A673 (cell line): ENCODE data around the gene KIF9. TPM values are rescaled to one million over a fixed set of nuclear protein-coding genes. Genes with fewer than 3 reads are reported as not detected.
"Not testable (repeated sequence)": the region's sequence is repeated elsewhere in the genome, so short reads cannot be mapped to it uniquely, and the experiment has no call there.

ENCODE experiments used
- BruUV-seq: library from RNA; stranded (reverse); fragments of 400-500 nt; replicated peaks from 2 replicates; lab custom pipeline; 2021; lab: Mats Ljungman, UMichigan
- CTCF ChIA-PET: fragments of 300-600 bp; sonication (Branson Sonifier 250); formaldehyde crosslinking; loops from one replicate; lab custom pipeline; 2022; ENCODE audit warnings: antibody characterized with exemption; lab: Charles Lee
- POLR2A ChIA-PET: fragments of 300-600 bp; sonication (Branson Sonifier 250); formaldehyde crosslinking; loops from one replicate; lab custom pipeline; 2022; ENCODE audit warnings: antibody characterized with exemption; ENCODE audit not compliant: low non-redundant PET; lab: Charles Lee
- DNase-seq: peaks from one replicate; pipeline ENCODE4 v3.0.0-alpha.2; 2015; ENCODE audit warnings: low spot score
- H3K27ac ChIP-seq: fragments of 200-600 bp; sonication (generic); 2 replicates; pipeline ENCODE4 v1.5.1; 2016; ENCODE audit warnings: mixed run types, low read depth, mild to moderate bottlenecking, mixed read lengths, antibody characterized with exemption, low read length; ENCODE audit not compliant: poor library complexity, severe bottlenecking
- H3K27me3 ChIP-seq: fragments of 200-600 bp; sonication (generic); replicated peaks from 2 replicates; pipeline ENCODE4 v1.6.1; 2017; ENCODE audit warnings: mixed run types, low read depth, mild to moderate bottlenecking, mixed read lengths, antibody characterized with exemption, low read length; ENCODE audit not compliant: insufficient read depth, poor library complexity
- H3K36me3 ChIP-seq: fragments of 200-600 bp; sonication (generic); 2 replicates; pipeline ENCODE4 v1.6.1; 2016; ENCODE audit warnings: mixed run types, mild to moderate bottlenecking, mixed read lengths, antibody characterized with exemption, low read length; ENCODE audit not compliant: insufficient read depth, poor library complexity, severe bottlenecking
- H3K4me1 ChIP-seq: fragments of 200-600 bp; sonication (generic); 2 replicates; pipeline ENCODE4 v1.6.1; 2017; ENCODE audit warnings: mixed run types, mild to moderate bottlenecking, mixed read lengths, antibody characterized with exemption, low read length; ENCODE audit not compliant: insufficient read depth, poor library complexity, severe bottlenecking
- H3K4me3 ChIP-seq: fragments of 200-600 bp; sonication (generic); 2 replicates; pipeline ENCODE4 v1.5.1; 2016; ENCODE audit warnings: low read depth, mixed run types, mild to moderate bottlenecking, mixed read lengths, low read length; ENCODE audit not compliant: poor library complexity, severe bottlenecking
- H3K9me3 ChIP-seq: fragments of 200-600 bp; sonication (generic); 2 replicates; pipeline ENCODE4 v1.6.1; 2016; ENCODE audit warnings: mixed run types, low read depth, mild to moderate bottlenecking, mixed read lengths, antibody characterized with exemption, low read length; ENCODE audit not compliant: poor library complexity, severe bottlenecking
- EZH2 ChIP-seq: fragments of 200-600 bp; sonication (generic); IDR thresholded peaks from 2 replicates; pipeline ENCODE4 v1.6.1; 2017; ENCODE audit warnings: borderline replicate concordance, low read depth, mild to moderate bottlenecking, mixed read lengths, antibody characterized with exemption, low read length; ENCODE audit not compliant: poor library complexity, severe bottlenecking
- intact Hi-C: fragments of 100-400 bp; cut with micrococcal nuclease; formaldehyde crosslinking; loops from one replicate; pipeline ENCODE4 v1.10.0; 2022; ENCODE audit not compliant: unreplicated experiment
- total RNA-seq: library from RNA; stranded (reverse); gene quantifications from 2 replicates; pipeline ENCODE4 v1.2.3, GENCODE V29; 2021
- TF ChIP-seq, protein P1 (sequence below): fragments of 300-800, 200-600 bp; sonication (generic); conservative IDR thresholded peaks from 2 replicates; pipeline ENCODE4 v1.5.1; 2017; ENCODE audit warnings: low read depth, mild to moderate bottlenecking, antibody characterized with exemption, low read length, moderate library complexity, mixed read lengths

KIF9 gene
- total RNA-seq, 1 experiment from 2014 or later, result 4.7 TPM

DNA sequence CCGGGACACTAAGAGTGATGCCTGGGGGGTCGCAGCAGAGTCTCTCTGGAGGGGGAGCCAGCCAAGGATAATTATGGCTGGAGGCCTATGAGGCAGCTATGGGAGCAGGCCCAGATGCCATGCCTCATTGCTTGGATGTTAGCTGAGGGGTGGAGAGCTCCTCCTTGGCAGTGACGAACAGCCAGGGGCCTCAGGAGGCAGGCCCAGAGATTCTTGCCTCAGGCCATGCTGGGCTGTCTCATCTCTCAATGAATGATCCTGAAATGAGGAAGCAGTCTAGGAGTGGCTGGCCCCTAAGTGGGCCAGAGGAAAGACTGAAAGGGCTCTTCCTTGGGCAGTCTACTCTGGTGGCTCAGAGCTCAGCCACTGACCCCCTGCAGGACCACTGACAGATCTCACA lies 21.3 kb downstream of the KIF9 start:
- Histone ChIP-seq H3K27me3 (no peaks in the 10 kb centered on the region), H3K36me3 (no peaks in the 10 kb centered on the region), H3K4me1 (no peaks in the 10 kb centered on the region), H3K4me3 (no peak overlapping the region), H3K9me3 (no peaks in the 10 kb centered on the region), H3K27ac (no peak overlapping the region)
- ChIA-PET POLR2A (no interaction called here), CTCF (no interaction called here)
- BruUV-seq, result no TSS peak
- no peak for DNase-seq
- intact Hi-C loops, result no loop called here
- TF ChIP-seq EZH2, result no peak
- TF ChIP-seq, protein P1, sequence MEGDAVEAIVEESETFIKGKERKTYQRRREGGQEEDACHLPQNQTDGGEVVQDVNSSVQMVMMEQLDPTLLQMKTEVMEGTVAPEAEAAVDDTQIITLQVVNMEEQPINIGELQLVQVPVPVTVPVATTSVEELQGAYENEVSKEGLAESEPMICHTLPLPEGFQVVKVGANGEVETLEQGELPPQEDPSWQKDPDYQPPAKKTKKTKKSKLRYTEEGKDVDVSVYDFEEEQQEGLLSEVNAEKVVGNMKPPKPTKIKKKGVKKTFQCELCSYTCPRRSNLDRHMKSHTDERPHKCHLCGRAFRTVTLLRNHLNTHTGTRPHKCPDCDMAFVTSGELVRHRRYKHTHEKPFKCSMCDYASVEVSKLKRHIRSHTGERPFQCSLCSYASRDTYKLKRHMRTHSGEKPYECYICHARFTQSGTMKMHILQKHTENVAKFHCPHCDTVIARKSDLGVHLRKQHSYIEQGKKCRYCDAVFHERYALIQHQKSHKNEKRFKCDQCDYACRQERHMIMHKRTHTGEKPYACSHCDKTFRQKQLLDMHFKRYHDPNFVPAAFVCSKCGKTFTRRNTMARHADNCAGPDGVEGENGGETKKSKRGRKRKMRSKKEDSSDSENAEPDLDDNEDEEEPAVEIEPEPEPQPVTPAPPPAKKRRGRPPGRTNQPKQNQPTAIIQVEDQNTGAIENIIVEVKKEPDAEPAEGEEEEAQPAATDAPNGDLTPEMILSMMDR, result no peak

DNA sequence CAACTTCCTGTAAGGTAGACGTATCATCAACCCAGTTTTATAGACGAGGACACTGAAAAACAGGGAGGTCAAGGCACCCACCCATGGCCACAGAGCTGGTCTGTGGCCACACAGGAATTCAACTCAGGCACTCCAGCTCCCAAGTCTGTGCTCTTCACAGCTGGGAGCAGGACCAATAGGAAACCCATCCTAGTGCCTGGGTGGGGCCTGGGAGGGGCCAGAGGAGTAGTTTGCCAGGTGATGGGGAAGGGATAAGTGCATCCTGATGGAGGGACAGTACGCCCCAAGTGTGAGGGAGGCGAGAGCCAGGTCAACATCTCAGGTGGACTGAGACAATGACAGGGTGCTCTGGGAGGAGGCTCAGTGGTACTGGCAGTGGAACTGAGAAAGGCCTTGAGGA lies 22.0 kb downstream of the KIF9 start:
- H3K4me1 ChIP-seq, result no peaks in the 10 kb centered on the region
- H3K27ac ChIP-seq, result no peak overlapping the region
- POLR2A ChIA-PET, result no interaction called here
- BruUV-seq, result no TSS peak
- intact Hi-C loops, result no loop called here
- CTCF ChIA-PET, result no interaction called here
- H3K27me3 ChIP-seq, result no peaks in the 10 kb centered on the region
- no peak for TF ChIP-seq EZH2
- TF ChIP-seq, protein P1, result no peak
- no peaks in the 10 kb centered on the region for H3K36me3 ChIP-seq
- DNase-seq, result no peak
- no peak overlapping the region for H3K4me3 ChIP-seq
- H3K9me3 ChIP-seq, result no peaks in the 10 kb centered on the region

DNA sequence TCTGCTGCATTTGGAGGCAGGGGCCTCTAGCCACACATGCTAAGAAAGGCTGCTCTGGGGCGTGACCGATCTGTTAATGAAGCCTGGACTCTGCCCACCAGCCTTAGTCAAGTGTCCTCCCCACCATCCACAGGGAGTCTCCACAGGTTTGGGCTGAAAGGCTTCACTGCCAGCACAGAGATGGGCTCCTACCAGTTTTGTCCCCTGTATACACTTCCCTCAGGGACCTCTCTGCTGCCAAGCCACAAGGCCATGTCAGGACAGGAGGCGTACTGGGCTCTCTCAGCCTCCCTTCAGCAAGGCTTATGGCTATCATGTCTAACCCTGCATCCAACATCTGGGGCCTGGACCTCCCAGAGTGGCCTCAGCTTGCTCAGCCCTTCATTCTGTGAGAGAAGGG lies 23.5 kb downstream of the KIF9 start:
- POLR2A ChIA-PET, result no interaction called here
- no TSS peak for BruUV-seq

DNA sequence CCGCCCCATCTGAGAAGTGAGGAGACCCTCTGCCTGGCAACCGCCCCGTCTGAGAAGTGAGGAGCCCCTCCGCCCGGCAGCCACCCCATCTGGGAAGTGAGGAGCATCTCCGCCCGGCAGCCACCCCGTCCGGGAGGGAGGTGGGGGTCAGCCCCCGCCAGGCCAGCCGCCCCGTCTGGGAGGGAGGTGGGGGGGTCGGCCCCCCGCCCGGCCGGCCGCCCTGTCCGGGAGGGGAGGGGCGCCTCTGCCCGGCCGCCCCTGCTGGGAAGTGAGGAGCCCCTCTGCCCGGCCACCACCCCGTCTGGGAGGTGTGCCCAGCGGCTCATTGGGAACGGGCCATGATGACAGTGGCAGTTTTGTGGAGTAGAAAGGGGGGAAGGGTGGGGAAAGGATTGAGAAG lies 26.3 kb downstream of the KIF9 start:
- DNase-seq, H3K4me1 ChIP-seq, H3K36me3 ChIP-seq, H3K27me3 ChIP-seq, POLR2A ChIA-PET, H3K9me3 ChIP-seq, CTCF ChIA-PET, H3K4me3 ChIP-seq, BruUV-seq, H3K27ac ChIP-seq, intact Hi-C loops: not testable (repeated sequence)

More for the DNA sequence above, 23.5 kb downstream of the KIF9 start:
- no peak for DNase-seq
- intact Hi-C loops, result no loop called here
- TF ChIP-seq, protein P1, result no peak
- no peak for TF ChIP-seq EZH2
- H3K27me3 ChIP-seq, result no peaks in the 10 kb centered on the region
- CTCF ChIA-PET, result no interaction called here
- H3K4me1 ChIP-seq, result no peaks in the 10 kb centered on the region
- H3K4me3 ChIP-seq, result no peak overlapping the region
- H3K36me3 ChIP-seq, result no peaks in the 10 kb centered on the region
- H3K9me3 ChIP-seq, result no peaks in the 10 kb centered on the region
- H3K27ac ChIP-seq, result no peak overlapping the region
